Measurements from ENCODE around the gene IRF2BP1.
"Not testable (repeated sequence)": the region's sequence is repeated elsewhere in the genome, so short reads cannot be mapped to it uniquely, and the experiment has no call there.

Gene IRF2BP1

GRCh38 chr19:45901912-45902650 lies 16.1 kb upstream of the IRF2BP1 start, which contains the start of gene MYPOP:
TSS of gene MYPOP (minus strand) at chr19:45902613. CDS start at chr19:45901773, 840 bp downstream.
- no peak for DNase-seq

GRCh38 chr19:45901432-45901911 lies 15.5 kb upstream of the IRF2BP1 start:
- peak; percentile 36 to 49 for DNase-seq

- no peak for DNase-seq
These were observed 14.9 kb upstream of the IRF2BP1 start for GRCh38 chr19:45900738-45901431.

- DNase-seq = no peak
These were observed 14.1 kb upstream of the IRF2BP1 start for GRCh38 chr19:45899919-45900589.

GRCh38 chr19:45899253-45899652 lies 13.3 kb upstream of the IRF2BP1 start:
- DNase-seq = no peak

- no peak for DNase-seq
These were observed 11.4 kb upstream of the IRF2BP1 start for GRCh38 chr19:45897261-45897812.

- not testable (repeated sequence) for DNase-seq
These were observed 10.2 kb upstream of the IRF2BP1 start for GRCh38 chr19:45895983-45896599.

- DNase-seq = no peak
These were observed 9.6 kb upstream of the IRF2BP1 start for GRCh38 chr19:45895519-45895972.

- no peak for DNase-seq
These were observed 4.9 kb upstream of the IRF2BP1 start for GRCh38 chr19:45890877-45891276.

- no peak for DNase-seq
These were observed 3.4 kb upstream of the IRF2BP1 start for GRCh38 chr19:45889210-45889885.

- no peak for DNase-seq
These were observed 1.3 kb upstream of the IRF2BP1 start for GRCh38 chr19:45887200-45887710.

- DNase-seq = peak; percentile 91 to 93
These were observed 672 bp upstream of the IRF2BP1 start for GRCh38 chr19:45886427-45887199.

- DNase-seq = no peak
These were observed 1.0 kb downstream of the IRF2BP1 start for GRCh38 chr19:45884682-45885555.

- no peak for DNase-seq
These were observed 1.9 kb downstream of the IRF2BP1 start for GRCh38 chr19:45883881-45884681.

- no peak for DNase-seq
These were observed 2.4 kb downstream of the IRF2BP1 start for GRCh38 chr19:45883586-45883880.

- DNase-seq = peak; percentile 83 to 86
These were observed 3.0 kb downstream of the IRF2BP1 start for GRCh38 chr19:45882652-45883585.

GRCh38 chr19:45881909-45882528 lies 3.9 kb downstream of the IRF2BP1 start:
- no peak for DNase-seq
